Measurements from ENCODE around the gene SLC10A4. TPM values are rescaled to one million over a fixed set of nuclear protein-coding genes. Genes with fewer than 3 reads are reported as not detected.

SLC10A4 gene
- total RNA-seq, 2 experiments from 2014 or later: not detected

DNA sequence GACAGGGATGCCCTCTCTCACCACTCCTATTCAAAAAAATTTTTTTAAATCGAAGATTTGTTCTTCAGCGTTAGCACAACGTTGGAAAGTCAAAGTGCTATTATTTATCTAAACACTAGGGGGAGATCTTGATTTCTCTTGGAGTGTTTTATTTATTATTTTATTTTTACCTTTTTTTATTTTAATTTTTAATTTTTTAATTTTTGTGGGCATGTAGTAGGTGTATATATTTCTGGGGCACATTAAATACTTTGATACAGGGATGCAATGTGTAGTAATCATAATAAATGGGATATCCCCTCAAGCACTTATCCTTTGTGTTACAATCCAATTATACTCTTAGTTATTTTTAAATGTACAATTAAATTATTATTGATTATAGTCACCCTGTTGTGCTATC, 37.4 kb upstream of the SLC10A4 start:
- Mint-ChIP-seq H3K4me3 (no peak overlapping the region), H3K4me1 (ENCODE audit: low read depth) (no peaks in the 10 kb centered on the region), H3K27ac (no peak overlapping the region), H3K9me3 (no peaks in the 10 kb centered on the region), H3K36me3 (ENCODE audit: low read depth) (no peaks in the 10 kb centered on the region), H3K27me3 (peaks cover 23% of the 10 kb centered on the region)
- H3K9me3 ChIP-seq (ENCODE audit: control insufficient read depth in 1 of 2, insufficient read depth in 1 of 2, low read length in 2 of 2): no peaks in the 10 kb centered on the region
- peak in 3 of 14 experiments; percentile 15 to 23 (median 18) for DNase-seq
- H3K36me3 ChIP-seq (ENCODE audit: insufficient read depth, low read length): no peaks in the 10 kb centered on the region
- H3K27me3 ChIP-seq (ENCODE audit: control insufficient read depth in 1 of 2, insufficient read depth in 2 of 2, low read length in 2 of 2): peaks cover 0 to 6% of the 10 kb centered on the region in 2 experiments
- no peak overlapping the region for H3K4me3 ChIP-seq (ENCODE audit: low read length)
- ChIA-PET CTCF (no interaction called here), POLR2A (no interaction called here)
- TF ChIP-seq, protein P1, sequence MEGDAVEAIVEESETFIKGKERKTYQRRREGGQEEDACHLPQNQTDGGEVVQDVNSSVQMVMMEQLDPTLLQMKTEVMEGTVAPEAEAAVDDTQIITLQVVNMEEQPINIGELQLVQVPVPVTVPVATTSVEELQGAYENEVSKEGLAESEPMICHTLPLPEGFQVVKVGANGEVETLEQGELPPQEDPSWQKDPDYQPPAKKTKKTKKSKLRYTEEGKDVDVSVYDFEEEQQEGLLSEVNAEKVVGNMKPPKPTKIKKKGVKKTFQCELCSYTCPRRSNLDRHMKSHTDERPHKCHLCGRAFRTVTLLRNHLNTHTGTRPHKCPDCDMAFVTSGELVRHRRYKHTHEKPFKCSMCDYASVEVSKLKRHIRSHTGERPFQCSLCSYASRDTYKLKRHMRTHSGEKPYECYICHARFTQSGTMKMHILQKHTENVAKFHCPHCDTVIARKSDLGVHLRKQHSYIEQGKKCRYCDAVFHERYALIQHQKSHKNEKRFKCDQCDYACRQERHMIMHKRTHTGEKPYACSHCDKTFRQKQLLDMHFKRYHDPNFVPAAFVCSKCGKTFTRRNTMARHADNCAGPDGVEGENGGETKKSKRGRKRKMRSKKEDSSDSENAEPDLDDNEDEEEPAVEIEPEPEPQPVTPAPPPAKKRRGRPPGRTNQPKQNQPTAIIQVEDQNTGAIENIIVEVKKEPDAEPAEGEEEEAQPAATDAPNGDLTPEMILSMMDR (IDR thresholded peaks at IDR 0.05): peak; percentile 74
- ATAC-seq (ENCODE audit: poor library complexity): no peak
- intact Hi-C loops (cut with DNase I, micrococcal nuclease): loop anchor here (2.0 to 5.0 kb wide), 2 partner anchors 517 kb away; no protein-coding TSS in a partner anchor
- no peak overlapping the region for H3K27ac ChIP-seq (ENCODE audit: low read depth in 1 of 2, low read length in 2 of 2)
- no peaks in the 10 kb centered on the region for H3K4me1 ChIP-seq (ENCODE audit: insufficient read depth, low read length)

DNA sequence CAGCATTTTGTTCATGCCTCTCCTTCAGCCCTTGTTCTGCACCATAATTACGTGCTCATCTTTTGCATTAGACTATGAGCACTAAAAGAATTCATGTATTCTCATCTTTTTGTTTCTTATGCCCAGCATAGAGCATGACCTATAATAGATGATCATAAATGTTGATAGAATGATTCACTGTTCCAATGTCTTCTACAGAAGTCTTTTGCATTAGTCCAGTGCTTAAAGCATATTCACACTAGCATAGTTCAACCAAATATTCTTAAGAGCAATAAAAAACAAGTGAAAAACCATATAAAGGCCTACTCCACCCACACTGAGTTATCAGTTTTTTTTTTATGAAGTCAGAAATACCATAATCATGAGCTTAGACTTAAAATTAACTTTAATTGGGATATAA, 36.5 kb upstream of the SLC10A4 start:
- Histone ChIP-seq H3K36me3 (ENCODE audit: insufficient read depth, low read length) (no peaks in the 10 kb centered on the region), H3K4me3 (ENCODE audit: low read length) (no peak overlapping the region), H3K27ac (ENCODE audit: low read depth in 1 of 2, low read length in 2 of 2) (no peak overlapping the region), H3K27me3 (ENCODE audit: control insufficient read depth in 1 of 2, insufficient read depth in 2 of 2, low read length in 2 of 2) (peaks cover 0 to 6% of the 10 kb centered on the region in 2 experiments), H3K9me3 (ENCODE audit: control insufficient read depth in 1 of 2, insufficient read depth in 1 of 2, low read length in 2 of 2) (no peaks in the 10 kb centered on the region), H3K4me1 (ENCODE audit: insufficient read depth, low read length) (no peaks in the 10 kb centered on the region)
- H3K9me3 Mint-ChIP-seq: no peaks in the 10 kb centered on the region
- no peak overlapping the region for H3K27ac Mint-ChIP-seq
- no peaks in the 10 kb centered on the region for H3K36me3 Mint-ChIP-seq (ENCODE audit: low read depth)
- no peak overlapping the region for H3K4me3 Mint-ChIP-seq
- H3K4me1 Mint-ChIP-seq (ENCODE audit: low read depth): no peaks in the 10 kb centered on the region
- H3K27me3 Mint-ChIP-seq: peaks cover 23% of the 10 kb centered on the region
- ChIA-PET CTCF (interaction anchor here (0.5 kb wide), 1 partner anchor 376 kb away, joined by 3 read pairs; no protein-coding TSS in a partner anchor), POLR2A (no interaction called here)
- no peak for ATAC-seq (ENCODE audit: poor library complexity)
- no peak for DNase-seq
- TF ChIP-seq, protein P1 (IDR thresholded peaks at IDR 0.05): no peak
- intact Hi-C loops (cut with DNase I, micrococcal nuclease): loop anchor here (2.0 to 5.0 kb wide), 2 partner anchors 516 kb away; no protein-coding TSS in a partner anchor

DNA sequence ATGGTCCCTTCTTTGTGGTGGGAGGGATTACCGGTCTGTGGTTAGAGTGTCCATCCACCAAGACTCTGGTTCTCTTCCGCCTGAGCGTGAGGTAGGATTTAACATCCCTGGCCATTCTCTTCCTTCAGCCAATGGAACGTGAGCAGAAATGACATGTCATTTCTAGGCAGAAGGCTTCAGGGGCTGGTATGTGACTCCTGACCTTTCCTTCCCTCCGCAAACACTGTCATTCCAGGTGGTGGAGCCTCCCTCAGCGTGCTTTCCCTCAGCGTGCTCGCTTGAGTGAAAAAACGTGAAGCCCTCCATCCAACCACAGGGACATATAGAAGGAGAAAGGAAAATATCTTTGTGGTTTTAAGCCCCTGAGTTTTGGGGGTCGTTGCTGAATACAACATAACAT, 34.0 kb upstream of the SLC10A4 start:
- intact Hi-C loops (cut with DNase I, micrococcal nuclease): loop anchor here in 1 of 2 experiments (5.0 kb wide), 1 partner anchor 513 kb away; no protein-coding TSS in a partner anchor
- TF ChIP-seq, protein P1 (IDR thresholded peaks at IDR 0.05): no peak
- Histone ChIP-seq H3K4me1 (ENCODE audit: insufficient read depth, low read length) (no peaks in the 10 kb centered on the region), H3K9me3 (ENCODE audit: control insufficient read depth in 1 of 2, insufficient read depth in 1 of 2, low read length in 2 of 2) (no peaks in the 10 kb centered on the region), H3K36me3 (ENCODE audit: insufficient read depth, low read length) (no peaks in the 10 kb centered on the region), H3K4me3 (ENCODE audit: low read length) (no peak overlapping the region), H3K27me3 (ENCODE audit: control insufficient read depth in 1 of 2, insufficient read depth in 2 of 2, low read length in 2 of 2) (peaks cover 0 to 6% of the 10 kb centered on the region in 2 experiments), H3K27ac (ENCODE audit: low read depth in 1 of 2, low read length in 2 of 2) (no peak overlapping the region)
- Mint-ChIP-seq H3K36me3 (ENCODE audit: low read depth) (no peaks in the 10 kb centered on the region), H3K27ac (no peak overlapping the region), H3K4me3 (no peak overlapping the region), H3K27me3 (peaks cover 19% of the 10 kb centered on the region), H3K9me3 (no peaks in the 10 kb centered on the region), H3K4me1 (ENCODE audit: low read depth) (no peaks in the 10 kb centered on the region)
- ATAC-seq (ENCODE audit: poor library complexity) (no peak), DNase-seq (no peak)
- POLR2A ChIA-PET: no interaction called here
- CTCF ChIA-PET: no interaction called here
